Sigmoid colon (tissue), 4 donors: Measurements from ENCODE around the gene TERF2IP.

Experiments
- EP300 ChIP-seq, 4 donors: sonication (generic); formaldehyde crosslinking; IDR thresholded peaks; one replicate each; pipeline ENCODE4 v1.6.1; 2017; ENCODE audit warnings: antibody characterized with exemption in 4 of 4
- POLR2A ChIP-seq, 2 donors: fragments of 450-650 bp; IDR thresholded peaks; one replicate each; pipeline ENCODE4 v1.6.1; 2016; ENCODE audit warnings: antibody characterized with exemption in 2 of 2, mild to moderate bottlenecking in 2 of 2, moderate library complexity in 2 of 2
- TF ChIP-seq, protein P1 (sequence below), 4 experiments: fragments of 450-650 bp in 3 of 4; fragments of 200-600 bp in 1 of 4; IDR thresholded peaks; one replicate each; pipeline ENCODE4 v1.5.1; 2016 to 2019; ENCODE audit warnings: antibody characterized with exemption in 4 of 4, mild to moderate bottlenecking in 3 of 4, moderate library complexity in 2 of 4

DNA sequence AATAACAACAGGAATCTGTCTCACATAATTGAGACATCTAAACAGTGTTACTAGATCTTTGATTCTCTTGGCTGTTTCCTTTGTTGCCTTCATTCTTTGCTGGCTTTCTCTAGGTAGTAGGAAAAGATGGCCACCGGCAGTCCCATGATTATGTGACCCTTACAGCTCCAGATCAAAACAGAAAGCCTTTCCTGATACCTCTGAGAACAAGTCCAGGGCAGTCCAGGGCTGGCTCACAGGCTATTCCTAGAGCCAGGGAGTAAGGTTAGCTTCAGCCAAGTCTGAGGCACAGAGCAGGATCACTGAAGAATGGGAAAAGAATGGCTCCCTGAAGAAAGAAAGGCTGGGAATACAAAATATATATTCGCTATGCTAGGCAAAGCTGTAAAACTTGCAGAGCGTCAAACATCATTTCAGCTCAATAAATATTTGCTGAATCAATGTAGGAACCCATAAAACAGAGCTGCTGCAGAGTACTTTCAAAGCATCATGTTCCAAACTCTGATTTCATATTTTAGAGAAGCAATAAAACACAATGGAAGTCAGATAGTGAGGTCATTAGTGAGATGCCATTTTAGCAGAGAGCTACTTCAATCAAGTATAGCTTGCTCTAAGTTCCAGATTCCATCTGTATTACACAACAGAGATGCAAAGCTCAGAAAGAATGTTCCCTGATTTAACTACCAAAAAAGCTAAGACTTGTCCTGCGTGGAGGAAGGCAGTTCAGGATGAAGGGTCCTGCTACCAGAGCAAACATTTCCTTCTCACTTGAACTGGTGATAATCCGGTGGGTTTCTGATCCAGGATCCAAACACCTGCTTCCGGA is 47.9 kb upstream of the TERF2IP start:
- TF ChIP-seq EP300 (IDR thresholded peaks at IDR 0.05) (no peak), POLR2A (IDR thresholded peaks at IDR 0.05) (no peak)
- TF ChIP-seq, protein P1, sequence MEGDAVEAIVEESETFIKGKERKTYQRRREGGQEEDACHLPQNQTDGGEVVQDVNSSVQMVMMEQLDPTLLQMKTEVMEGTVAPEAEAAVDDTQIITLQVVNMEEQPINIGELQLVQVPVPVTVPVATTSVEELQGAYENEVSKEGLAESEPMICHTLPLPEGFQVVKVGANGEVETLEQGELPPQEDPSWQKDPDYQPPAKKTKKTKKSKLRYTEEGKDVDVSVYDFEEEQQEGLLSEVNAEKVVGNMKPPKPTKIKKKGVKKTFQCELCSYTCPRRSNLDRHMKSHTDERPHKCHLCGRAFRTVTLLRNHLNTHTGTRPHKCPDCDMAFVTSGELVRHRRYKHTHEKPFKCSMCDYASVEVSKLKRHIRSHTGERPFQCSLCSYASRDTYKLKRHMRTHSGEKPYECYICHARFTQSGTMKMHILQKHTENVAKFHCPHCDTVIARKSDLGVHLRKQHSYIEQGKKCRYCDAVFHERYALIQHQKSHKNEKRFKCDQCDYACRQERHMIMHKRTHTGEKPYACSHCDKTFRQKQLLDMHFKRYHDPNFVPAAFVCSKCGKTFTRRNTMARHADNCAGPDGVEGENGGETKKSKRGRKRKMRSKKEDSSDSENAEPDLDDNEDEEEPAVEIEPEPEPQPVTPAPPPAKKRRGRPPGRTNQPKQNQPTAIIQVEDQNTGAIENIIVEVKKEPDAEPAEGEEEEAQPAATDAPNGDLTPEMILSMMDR (IDR thresholded peaks at IDR 0.05) = no peak
